HG03060 (cell line): ENCODE data around the gene NXNL1.

Experiments
- ATAC-seq: cut with Tn5 transposase; IDR thresholded peaks from one replicate; pipeline ENCODE4 v1.9.1; 2021; ENCODE audit warnings: low read depth, moderate number of reproducible peaks; ENCODE audit not compliant: unreplicated experiment

NXNL1 gene

DNA sequence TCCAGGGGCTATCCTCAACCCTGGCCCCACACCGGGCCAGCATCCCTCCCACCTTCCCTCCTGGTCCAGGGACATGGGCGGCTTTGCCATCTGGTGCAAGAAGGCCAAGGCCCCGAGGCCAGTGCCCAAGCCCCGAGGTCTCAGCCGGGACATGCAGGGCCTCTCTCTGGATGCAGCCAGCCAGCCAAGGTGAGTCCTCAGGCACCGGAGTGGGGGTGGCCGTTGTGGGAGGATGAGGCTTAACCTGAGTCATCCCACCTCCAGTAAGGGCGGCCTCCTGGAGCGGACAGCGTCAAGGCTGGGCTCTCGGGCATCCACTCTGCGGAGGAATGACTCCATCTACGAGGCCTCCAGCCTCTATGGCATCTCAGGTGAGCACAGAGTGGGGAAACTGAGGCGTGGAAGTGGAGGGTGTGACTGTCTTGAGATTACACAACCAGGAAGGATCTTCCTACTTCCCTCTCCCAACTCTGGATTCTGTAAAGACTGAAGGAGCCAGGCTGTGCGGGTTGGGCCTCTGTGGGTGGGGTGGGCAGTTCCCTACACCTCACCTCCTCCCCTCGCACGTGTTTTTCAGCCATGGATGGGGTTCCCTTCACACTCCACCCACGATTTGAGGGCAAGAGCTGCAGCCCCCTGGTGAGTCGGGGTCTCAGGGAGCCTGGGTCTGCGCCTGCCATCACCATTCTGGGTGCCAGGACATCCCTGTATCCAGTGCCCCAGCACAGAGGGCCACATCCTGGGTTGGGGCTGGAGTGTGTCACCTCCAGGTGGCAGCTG lies 37.1 kb downstream of the NXNL1 start:
- ATAC-seq = no peak

DNA sequence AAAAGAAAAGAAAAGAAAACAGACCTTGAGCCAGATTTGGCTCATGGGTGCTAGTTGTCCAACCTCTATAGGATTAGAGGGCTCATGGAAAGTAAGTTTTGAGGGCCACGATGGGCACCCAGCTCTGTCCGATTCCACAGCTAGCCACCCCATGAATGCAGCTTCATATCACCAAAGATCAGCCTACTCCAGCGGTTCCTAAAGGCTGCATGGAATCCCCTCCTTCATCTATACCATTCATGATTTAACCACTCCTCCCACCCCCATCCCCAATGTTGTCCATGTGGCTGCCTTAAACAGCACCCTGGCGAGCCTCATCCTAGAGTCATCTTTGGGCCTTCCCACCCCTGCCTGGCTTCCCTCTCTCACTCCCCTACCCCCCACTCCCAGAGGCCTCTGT lies 38.8 kb downstream of the NXNL1 start:
- ATAC-seq = no peak

DNA sequence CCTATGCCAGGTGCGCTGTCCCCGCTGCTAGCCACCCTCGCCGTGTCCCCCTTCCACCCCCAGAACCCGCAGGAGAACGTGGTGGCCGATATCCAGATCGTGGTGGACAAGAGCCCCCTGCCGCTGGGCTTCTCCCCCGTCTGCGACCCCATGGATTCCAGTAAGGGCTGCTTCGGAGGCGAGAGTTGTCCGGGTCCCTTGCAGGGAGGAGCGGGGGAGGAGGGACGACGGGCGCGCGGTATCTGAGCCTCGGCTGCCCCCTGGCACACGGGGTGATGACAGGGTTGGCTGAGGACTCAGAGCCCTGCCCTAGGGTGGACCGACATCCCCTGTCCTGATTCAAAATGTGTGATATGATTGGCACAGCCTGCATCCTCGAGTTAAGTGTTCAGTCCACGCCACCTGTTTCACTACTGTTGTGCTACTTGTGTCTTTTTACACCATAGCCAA lies 40.2 kb downstream of the NXNL1 start:
- ATAC-seq = no peak

DNA sequence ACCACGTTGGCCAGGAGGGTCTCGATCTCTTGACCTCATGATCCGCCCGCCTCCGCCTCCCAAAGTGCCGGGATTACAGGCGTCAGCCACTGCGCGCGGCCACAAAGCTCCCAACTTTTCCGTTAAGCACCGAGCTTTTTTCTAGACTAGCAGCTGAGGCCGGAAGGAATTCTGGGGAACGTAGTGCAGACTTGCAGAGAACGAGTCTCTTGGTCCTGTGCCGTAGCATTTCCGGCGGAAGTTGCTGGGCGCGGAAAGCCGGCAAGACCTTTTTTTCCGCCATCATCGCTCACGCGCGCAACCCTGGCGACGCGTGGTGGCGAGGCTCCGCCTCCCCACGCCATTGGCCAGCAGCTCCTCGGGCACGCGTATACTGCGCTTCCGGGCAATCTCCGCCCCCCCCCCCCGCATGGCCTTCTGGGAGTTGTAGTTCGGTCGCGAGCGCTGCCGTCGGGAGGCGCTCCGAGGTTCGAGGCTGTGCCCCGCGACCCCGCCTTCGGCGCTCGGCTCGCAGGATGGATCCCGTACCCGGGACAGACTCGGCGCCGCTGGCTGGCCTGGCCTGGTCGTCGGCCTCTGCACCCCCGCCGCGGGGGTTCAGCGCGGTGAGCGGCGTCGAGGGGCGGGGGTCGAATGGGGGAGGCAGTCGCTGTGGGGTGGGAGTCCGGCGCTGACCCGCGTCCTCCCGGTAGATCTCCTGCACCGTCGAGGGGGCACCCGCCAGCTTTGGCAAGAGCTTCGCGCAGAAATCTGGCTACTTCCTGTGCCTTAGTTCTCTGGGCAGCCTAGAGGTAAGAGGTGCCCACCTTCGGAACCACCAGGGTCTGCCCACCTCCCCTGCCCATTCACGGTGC lies 40.9 kb downstream of the NXNL1 start, which contains the start of gene MVB12A:
Gene MVB12A (plus strand): TSS at position 427 of the 854 bp plus-strand sequence. CDS start 89 bp downstream, at position 516.
- ATAC-seq = peak; percentile 74

DNA sequence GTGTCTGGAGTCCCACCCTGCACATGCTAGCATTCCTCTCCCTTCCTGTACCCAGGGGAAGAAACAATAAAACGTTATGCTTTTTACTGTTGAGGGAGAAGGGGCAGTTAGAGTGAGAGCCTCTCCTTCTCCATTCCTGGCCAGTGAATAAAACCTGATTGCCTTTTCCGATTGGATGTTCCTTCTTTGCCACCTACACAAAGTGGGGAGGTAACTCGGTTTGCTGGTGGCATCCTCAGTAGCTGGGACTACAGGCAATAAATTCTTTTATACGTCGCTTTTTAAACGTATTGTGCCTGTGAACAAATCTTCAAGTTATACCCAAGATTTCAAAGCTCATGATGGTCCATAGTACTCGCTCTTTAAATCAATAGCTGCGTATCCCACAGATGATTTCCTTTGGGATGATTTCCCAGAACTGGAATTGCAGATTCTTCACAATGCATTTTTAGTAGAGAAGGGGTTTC lies 41.5 kb downstream of the NXNL1 start:
- ATAC-seq = no peak

DNA sequence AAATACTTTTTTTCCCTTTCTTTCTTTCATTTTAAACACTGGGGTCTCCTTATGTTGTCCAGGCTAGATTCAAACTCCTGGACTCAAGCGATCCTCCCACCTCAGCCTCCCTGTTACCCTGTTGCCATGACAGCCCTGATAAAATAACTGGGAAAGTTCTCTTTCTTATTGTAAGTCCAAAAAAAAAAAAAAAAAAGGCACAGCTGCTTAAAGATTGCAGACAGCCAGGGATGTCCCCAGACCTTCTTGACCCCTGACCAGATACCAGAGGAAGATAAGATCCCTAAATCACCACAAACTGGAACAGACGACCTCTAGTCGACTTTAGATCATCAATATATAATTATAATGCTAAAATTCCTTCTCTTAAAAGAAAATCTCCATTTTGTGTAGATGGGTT lies 42.0 kb downstream of the NXNL1 start:
- no peak for ATAC-seq

DNA sequence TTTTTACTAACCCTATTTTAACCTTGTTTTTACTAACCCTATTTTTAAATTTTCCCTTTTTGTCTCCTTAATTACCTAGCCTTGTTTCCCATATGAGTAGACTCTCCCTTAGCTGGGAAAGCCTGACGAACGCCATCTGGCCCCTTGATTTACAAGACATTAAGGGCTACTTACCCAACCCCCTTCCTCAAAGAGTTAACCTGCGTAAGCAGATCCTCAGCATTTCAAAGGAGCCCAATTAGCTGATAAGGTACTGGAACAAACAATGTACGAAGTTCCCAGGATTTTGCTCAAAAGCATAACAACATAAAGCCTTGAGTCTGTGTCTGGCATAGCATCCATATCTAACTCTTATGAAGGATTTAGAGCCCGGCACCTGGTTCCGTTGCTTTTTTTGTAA lies 45.6 kb downstream of the NXNL1 start:
- no peak for ATAC-seq

DNA sequence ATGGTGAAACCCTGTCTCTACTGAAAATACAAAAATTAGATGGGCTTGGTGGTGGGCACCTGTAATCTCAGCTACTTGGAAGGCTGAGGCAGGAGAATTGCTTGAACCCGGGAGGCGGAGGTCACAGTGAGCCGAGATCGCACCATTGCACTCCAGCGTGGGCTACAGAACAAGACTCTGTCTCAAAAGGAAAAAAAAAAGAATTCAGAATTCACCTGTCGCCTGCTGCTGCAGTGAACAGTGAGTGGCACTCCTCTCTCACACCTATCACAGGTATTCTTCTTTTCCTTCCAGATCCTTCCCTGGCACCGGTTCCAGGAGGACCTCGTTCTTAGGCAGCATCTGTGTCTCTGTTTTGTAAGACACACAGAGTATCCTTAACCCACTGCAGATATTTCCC lies 46.6 kb downstream of the NXNL1 start:
- ATAC-seq = no peak

DNA sequence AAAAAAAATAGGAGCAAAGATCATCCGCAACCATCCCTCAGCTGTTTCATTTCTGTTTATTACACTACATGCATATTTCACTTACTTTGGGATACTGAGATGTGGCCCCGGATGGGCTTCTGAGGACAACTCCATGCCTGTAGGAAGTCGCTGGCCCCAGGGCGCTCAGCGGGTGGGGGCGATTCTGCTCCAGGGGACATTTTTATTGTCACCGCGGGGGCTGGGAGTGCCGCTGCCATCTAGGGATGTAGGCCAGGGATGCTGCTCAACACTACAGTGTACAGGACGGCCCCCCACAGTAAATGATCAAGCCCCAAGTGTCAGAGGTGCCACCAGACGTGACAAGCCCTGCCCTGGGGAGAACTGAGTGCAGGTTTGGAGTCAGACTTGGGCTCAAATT lies 48.9 kb downstream of the NXNL1 start:
- no peak for ATAC-seq

DNA sequence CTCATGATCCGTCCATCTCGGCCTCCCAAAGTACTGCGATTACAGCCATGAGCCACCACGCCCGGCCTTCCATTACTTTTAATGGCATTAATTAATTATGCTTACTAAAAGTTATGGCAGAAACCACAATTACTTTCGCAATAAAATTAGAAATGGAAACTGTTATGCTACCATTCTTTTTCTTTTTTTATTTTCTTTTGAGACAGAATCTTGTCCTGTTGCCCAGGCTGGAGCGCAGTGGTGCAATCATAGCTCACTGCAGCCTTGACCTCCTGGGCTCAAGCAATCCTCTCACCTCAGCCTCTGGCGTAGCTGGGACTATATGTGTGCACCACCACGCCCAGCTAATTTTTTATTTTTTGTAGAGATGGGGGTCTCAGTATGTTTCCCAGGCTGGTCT lies 50.7 kb downstream of the NXNL1 start:
- ATAC-seq = no peak

DNA sequence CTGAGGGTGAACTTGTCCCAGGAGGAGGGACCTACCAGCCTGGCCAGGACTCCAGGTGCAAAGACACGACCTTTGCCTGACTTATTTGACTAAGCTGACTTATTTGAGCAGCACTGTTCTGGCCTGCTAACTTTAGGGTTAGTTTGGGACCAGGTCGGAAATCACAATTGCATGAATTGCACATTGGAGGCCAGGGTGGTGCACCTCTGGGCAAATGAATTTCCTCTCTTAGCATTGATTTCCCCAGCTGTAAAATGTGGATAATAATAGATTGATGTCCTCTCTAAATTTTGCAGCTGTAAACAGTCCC lies 53.9 kb downstream of the NXNL1 start:
- ATAC-seq = no peak

DNA sequence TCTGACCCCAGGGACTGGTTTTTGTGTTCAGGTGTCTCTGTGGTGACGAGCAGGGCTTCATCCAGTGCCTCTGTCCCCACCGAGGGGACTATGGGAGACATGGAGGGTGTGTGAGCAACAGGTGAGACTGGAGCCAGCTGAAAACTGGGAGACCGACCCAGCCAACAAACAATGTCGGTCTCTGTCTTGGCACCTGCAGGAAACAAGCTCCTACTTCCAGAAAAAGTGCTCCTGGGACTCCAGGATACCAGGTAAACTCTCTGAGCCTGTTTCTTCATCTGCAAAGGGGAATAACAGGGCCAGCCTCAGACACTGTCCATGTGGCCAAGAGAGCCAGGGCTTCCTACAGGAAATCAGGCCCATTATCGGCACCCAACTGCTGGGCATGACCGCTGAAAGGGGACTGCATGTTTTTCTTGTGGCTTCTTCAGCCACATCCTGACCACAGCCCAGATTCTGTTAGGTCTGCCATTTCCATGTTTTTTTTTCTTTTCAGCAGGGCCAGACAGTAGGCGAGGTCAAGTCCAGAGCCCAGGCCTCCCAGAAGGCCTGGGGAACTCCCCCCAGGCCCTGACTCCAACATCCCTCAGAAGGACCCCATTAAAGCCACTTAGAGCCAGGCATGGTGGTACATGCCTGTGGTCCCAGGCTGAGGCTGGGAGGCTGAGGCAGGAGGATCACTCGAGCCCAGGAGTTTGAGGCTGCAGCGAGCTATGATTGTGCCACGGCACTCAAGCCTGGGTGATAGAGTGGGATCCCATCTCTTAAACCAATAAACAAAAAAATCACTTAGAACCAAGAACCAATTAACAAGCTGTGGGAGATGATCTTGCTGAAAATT lies 54.5 kb downstream of the NXNL1 start:
- peak; percentile 13 for ATAC-seq
